CD14-positive monocyte (primary cell): ENCODE measurements around the gene RAB11FIP3. TPM values are rescaled to one million over a fixed set of nuclear protein-coding genes. Genes with fewer than 3 reads are reported as not detected.

Experiments used
- DNase-seq, 3 donors: peaks; one replicate each; pipeline ENCODE4 v3.0.0-alpha.2; 2011 to 2022
- H2AFZ ChIP-seq: 2 replicates; pipeline ENCODE4 v1.6.0; 2012; ENCODE audit warnings: mild to moderate bottlenecking, low read depth, low read length, inconsistent platforms; ENCODE audit not compliant: insufficient read depth, poor library complexity, severe bottlenecking
- H3K27ac ChIP-seq, 2 donors: 1 replicate in 1 of 2; 2 replicates in 1 of 2; pipeline ENCODE4 v1.5.1; 2012 to 2013; ENCODE audit warnings: low read length in 2 of 2, control low read depth in 1 of 2, inconsistent platforms in 1 of 2, low read depth in 1 of 2, mild to moderate bottlenecking in 1 of 2
- H3K27me3 ChIP-seq, 2 donors: one replicate each; pipeline versions ENCODE4 v1.6.0 to v1.6.1; 2011 to 2013; ENCODE audit warnings: low read length in 2 of 2; ENCODE audit not compliant: control insufficient read depth in 2 of 2, insufficient read depth in 2 of 2
- H3K36me3 ChIP-seq, 2 donors: replicated peaks in 1 of 2; 1 replicate in 1 of 2; 2 replicates in 1 of 2; pipeline versions ENCODE4 v1.5.1 to v1.6.1; 2012 to 2013; ENCODE audit warnings: low read length in 2 of 2, control low read depth in 1 of 2, inconsistent platforms in 1 of 2, mild to moderate bottlenecking in 1 of 2; ENCODE audit not compliant: insufficient read depth in 2 of 2, control insufficient read depth in 1 of 2
- H3K4me1 ChIP-seq, 2 donors: 1 replicate in 1 of 2; 2 replicates in 1 of 2; pipeline versions ENCODE4 v1.5.1 to v1.6.1; 2012 to 2013; ENCODE audit warnings: low read length in 2 of 2, control low read depth in 1 of 2, inconsistent platforms in 1 of 2, mild to moderate bottlenecking in 1 of 2, moderate library complexity in 1 of 2; ENCODE audit not compliant: insufficient read depth in 2 of 2, control insufficient read depth in 1 of 2
- H3K4me2 ChIP-seq: replicated peaks from 2 replicates; pipeline ENCODE3; 2012; ENCODE audit warnings: low read length, moderate library complexity, mild to moderate bottlenecking; ENCODE audit not compliant: poor library complexity, severe bottlenecking; ENCODE audit errors: extremely low read depth
- H3K4me3 ChIP-seq, 3 experiments: fragments of 200-600 bp in 1 of 3; sonication (generic) in 1 of 3; replicated peaks in 1 of 3; 1 replicate in 2 of 3; 2 replicates in 1 of 3; pipeline ENCODE4 v1.5.1; 2011 to 2013; ENCODE audit warnings: low read length in 3 of 3, mild to moderate bottlenecking in 3 of 3, control low read depth in 2 of 3, low read depth in 2 of 3, inconsistent platforms in 1 of 3, moderate library complexity in 1 of 3
- H3K79me2 ChIP-seq: 2 replicates; pipeline ENCODE4 v1.6.0; 2012; ENCODE audit warnings: mild to moderate bottlenecking, control low read depth, inconsistent platforms, low read length, moderate library complexity; ENCODE audit not compliant: insufficient read depth
- H3K9ac ChIP-seq: 2 replicates; pipeline ENCODE4 v1.6.0; 2017; ENCODE audit warnings: low read length, mild to moderate bottlenecking; ENCODE audit not compliant: insufficient read depth, poor library complexity, severe bottlenecking
- H3K9me3 ChIP-seq, 2 donors: replicated peaks in 1 of 2; 1 replicate in 1 of 2; 2 replicates in 1 of 2; pipeline versions ENCODE4 v1.5.1 to v1.6.1; 2012 to 2013; ENCODE audit warnings: low read length in 2 of 2, control low read depth in 1 of 2; ENCODE audit not compliant: control insufficient read depth in 1 of 2, insufficient read depth in 1 of 2
- H4K20me1 ChIP-seq: 2 replicates; pipeline ENCODE4 v1.6.0; 2012; ENCODE audit warnings: mild to moderate bottlenecking, low read length, control low read depth, moderate library complexity; ENCODE audit not compliant: insufficient read depth
- H3K27ac Mint-ChIP-seq, 7 donors: one replicate each; pipeline ENCODE4 v1.8.0; 2020; ENCODE audit warnings: mild to moderate bottlenecking in 7 of 7, mixed read lengths in 7 of 7, moderate library complexity in 6 of 7, inconsistent platforms in 2 of 7
- H3K27me3 Mint-ChIP-seq, 3 donors: one replicate each; pipeline ENCODE4 v1.8.0; 2021 to 2022; ENCODE audit warnings: low read depth in 3 of 3, mild to moderate bottlenecking in 3 of 3, mixed read lengths in 3 of 3, moderate library complexity in 3 of 3, inconsistent platforms in 1 of 3
- H3K36me3 Mint-ChIP-seq, 2 donors: one replicate each; pipeline ENCODE4 v1.8.0; 2020; ENCODE audit warnings: mixed read lengths in 2 of 2, inconsistent platforms in 1 of 2, mild to moderate bottlenecking in 1 of 2
- H3K4me1 Mint-ChIP-seq: one replicate; pipeline ENCODE4 v1.8.0; 2020; ENCODE audit warnings: mild to moderate bottlenecking, mixed read lengths
- H3K4me3 Mint-ChIP-seq, 2 donors: one replicate each; pipeline ENCODE4 v1.8.0; 2020; ENCODE audit warnings: mild to moderate bottlenecking in 2 of 2, mixed read lengths in 2 of 2, moderate library complexity in 1 of 2
- H3K9me3 Mint-ChIP-seq, 7 donors: one replicate each; pipeline ENCODE4 v1.8.0; 2020 to 2022; ENCODE audit warnings: mixed read lengths in 7 of 7, mild to moderate bottlenecking in 6 of 7, moderate library complexity in 6 of 7, inconsistent platforms in 2 of 7
- CTCF ChIP-seq: fragments of 200-600 bp; IDR thresholded peaks from one replicate; pipeline ENCODE4 v1.8.0; 2022; ENCODE audit warnings: antibody characterized with exemption, mild to moderate bottlenecking
- WGBS: methylation state at CpG from one replicate; pipeline ENCODE4 v1.1.5; 2013; ENCODE audit warnings: missing lambda C conversion rate; ENCODE audit not compliant: insufficient coverage; 5-methylcytosine and 5-hydroxymethylcytosine counted together
- intact Hi-C, 2 donors: fragments of 100-400 bp; cut with micrococcal nuclease; formaldehyde crosslinking; loops; one replicate each; pipeline versions ENCODE4 v1.15.0 to v1.15.1; 2023
- polyA plus RNA-seq, 3 donors: library from polyadenylated mRNA; depleted of rRNA in 1 of 3; unstranded in 2 of 3; stranded (reverse) in 1 of 3; fragments of 300-500 nt in 2 of 3; fragments of >200 nt in 1 of 3; fragmentation: Illumina TruSeq in 2 of 3; gene quantifications; 1 replicate in 2 of 3; 2 replicates in 1 of 3; pipeline ENCODE4 v1.2.3, GENCODE V29; 2012 to 2021

Gene RAB11FIP3
- polyA plus RNA-seq, 3 donors: 0.37 to 7.5 (median 0.49) TPM

- Mint-ChIP-seq H3K27me3 (no peaks in the 10 kb centered on the region), H3K36me3 (peaks cover 5 to 19% of the 10 kb centered on the region in 2 donors), H3K4me1 (no peaks in the 10 kb centered on the region), H3K4me3 (no peak overlapping the region), H3K27ac (peak overlapping the region in 2 of 7 donors; percentile 11 to 37), H3K9me3 (no peaks in the 10 kb centered on the region)
- no peak for DNase-seq
- intact Hi-C loops: no loop called here
- Histone ChIP-seq H3K27ac (no peak overlapping the region), H4K20me1 (no peaks in the 10 kb centered on the region), H3K79me2 (no peaks in the 10 kb centered on the region), H3K4me2 (no peak overlapping the region), H2AFZ (no peak overlapping the region), H3K9me3 (no peaks in the 10 kb centered on the region), H3K9ac (no peak overlapping the region), H3K36me3 (no peaks in the 10 kb centered on the region), H3K27me3 (no peaks in the 10 kb centered on the region), H3K4me1 (no peaks in the 10 kb centered on the region), H3K4me3 (no peak overlapping the region)
- no peak for TF ChIP-seq CTCF
- WGBS: 96% methylated on average over 13 of the region's 16 CpGs
These were observed 64.2 kb downstream of the RAB11FIP3 start for GRCh38 chr16:489606-490005.

- H3K9ac ChIP-seq: no peak overlapping the region
- H3K27me3 Mint-ChIP-seq: no peaks in the 10 kb centered on the region
- H3K27me3 ChIP-seq: no peaks in the 10 kb centered on the region
- H3K4me1 Mint-ChIP-seq: no peaks in the 10 kb centered on the region
- WGBS: 99% methylated on average over 8 of the region's 10 CpGs
- no peaks in the 10 kb centered on the region for H3K4me1 ChIP-seq
- no peak overlapping the region for H3K27ac Mint-ChIP-seq
- H3K4me2 ChIP-seq: no peak overlapping the region
- no peak for TF ChIP-seq CTCF
- DNase-seq: no peak
- H3K36me3 Mint-ChIP-seq: peaks cover 5 to 15% of the 10 kb centered on the region in 2 donors
- no peaks in the 10 kb centered on the region for H4K20me1 ChIP-seq
- H3K4me3 ChIP-seq: no peak overlapping the region
- H3K79me2 ChIP-seq: no peaks in the 10 kb centered on the region
- no peaks in the 10 kb centered on the region for H3K36me3 ChIP-seq
- H3K9me3 ChIP-seq: no peaks in the 10 kb centered on the region
- intact Hi-C loops: no loop called here
- H3K9me3 Mint-ChIP-seq: no peaks in the 10 kb centered on the region
- H3K27ac ChIP-seq: no peak overlapping the region
- H3K4me3 Mint-ChIP-seq: no peak overlapping the region
- H2AFZ ChIP-seq: no peak overlapping the region
These were observed 65.3 kb downstream of the RAB11FIP3 start for GRCh38 chr16:490768-491167.
